Measurements from ENCODE around the gene ZSCAN18.

GRCh38 chr19:58052256-58052655, 45.8 kb downstream of the ZSCAN18 start:
- TF ChIP-seq CTCF (IDR thresholded peaks at IDR 0.05) (no peak), POLR2A (IDR thresholded peaks at IDR 0.05) (no peak), POLR2AphosphoS5 (IDR thresholded peaks at IDR 0.05) (no peak)
